T-cell (primary cell): ENCODE measurements around the gene RBFOX1. TPM values are rescaled to one million over a fixed set of nuclear protein-coding genes. Genes with fewer than 3 reads are reported as not detected.

Experiments used
- ATAC-seq, 4 experiments: fragments of 200-7000 bp in 3 of 4; fragments of 150-1000 bp in 1 of 4; cut with Tn5 transposase; replicated peaks in 1 of 4; 1 replicate in 3 of 4; 2 replicates in 1 of 4; pipeline ENCODE4 v1.10.0; 2021; ENCODE audit warnings: moderate library complexity in 3 of 4, mild to moderate bottlenecking in 2 of 4, moderate number of reproducible peaks in 1 of 4
- CTCF ChIA-PET, 2 donors: fragments of 300-600 bp; sonication (Branson Sonifier 250); formaldehyde crosslinking; loops; one replicate each; lab custom pipeline; 2022; ENCODE audit warnings: antibody characterized with exemption in 2 of 2; lab: Charles Lee
- POLR2A ChIA-PET, 2 donors: fragments of 300-600 bp; sonication (Branson Sonifier 250); formaldehyde crosslinking; loops; one replicate each; lab custom pipeline; 2022; ENCODE audit warnings: antibody characterized with exemption in 2 of 2; lab: Charles Lee
- DNase-seq, 35 experiments: peaks; one replicate each; pipeline versions ENCODE4 v3.0.0 to v3.0.0-alpha.2; 2013 to 2023
- H3K27ac ChIP-seq: one replicate; pipeline ENCODE4 v1.5.1; 2013; ENCODE audit warnings: low read length
- H3K27me3 ChIP-seq, 2 experiments: replicated peaks in 1 of 2; 1 replicate in 1 of 2; 2 replicates in 1 of 2; pipeline versions ENCODE4 v1.6.1 to v1.7.0; 2013; ENCODE audit warnings: low read length in 1 of 2, mixed read lengths in 1 of 2; ENCODE audit not compliant: control insufficient read depth in 2 of 2, insufficient read depth in 2 of 2; ENCODE audit errors: extremely low read depth in 1 of 2
- H3K36me3 ChIP-seq, 2 donors: 1 replicate in 1 of 2; 2 replicates in 1 of 2; pipeline versions ENCODE4 v1.6.1 to v1.7.0; 2013; ENCODE audit warnings: low read length in 1 of 2; ENCODE audit not compliant: control insufficient read depth in 2 of 2, insufficient read depth in 1 of 2; ENCODE audit errors: extremely low read depth in 1 of 2
- H3K4me1 ChIP-seq, 2 experiments: 1 replicate in 1 of 2; 2 replicates in 1 of 2; pipeline versions ENCODE4 v1.6.1 to v1.7.0; 2013; ENCODE audit warnings: low read length in 2 of 2, mixed read lengths in 1 of 2; ENCODE audit not compliant: insufficient read depth in 2 of 2, control insufficient read depth in 1 of 2; ENCODE audit errors: extremely low read depth in 1 of 2
- H3K4me3 ChIP-seq, 2 donors: 1 replicate in 1 of 2; 2 replicates in 1 of 2; pipeline versions ENCODE4 v1.5.1 to v1.7.0; 2013; ENCODE audit warnings: mild to moderate bottlenecking in 2 of 2, low read length in 1 of 2, moderate library complexity in 1 of 2; ENCODE audit not compliant: control insufficient read depth in 1 of 2; ENCODE audit errors: extremely low read depth in 1 of 2
- H3K9me3 ChIP-seq: 2 replicates; pipeline ENCODE4 v1.7.0; 2013
- H3K27ac Mint-ChIP-seq, 2 donors: one replicate each; pipeline ENCODE4 v1.8.0; 2020 to 2021; ENCODE audit warnings: mild to moderate bottlenecking in 2 of 2, mixed read lengths in 2 of 2
- H3K27me3 Mint-ChIP-seq, 2 donors: one replicate each; pipeline ENCODE4 v1.8.0; 2021 to 2022; ENCODE audit warnings: mixed read lengths in 2 of 2
- H3K36me3 Mint-ChIP-seq: one replicate; pipeline ENCODE4 v1.8.0; 2021; ENCODE audit warnings: mixed read lengths
- H3K4me1 Mint-ChIP-seq, 3 donors: one replicate each; pipeline ENCODE4 v1.8.0; 2020 to 2022; ENCODE audit warnings: mixed read lengths in 3 of 3, mild to moderate bottlenecking in 1 of 3
- H3K4me3 Mint-ChIP-seq, 3 donors: one replicate each; pipeline ENCODE4 v1.8.0; 2020 to 2022; ENCODE audit warnings: mild to moderate bottlenecking in 3 of 3, mixed read lengths in 3 of 3, moderate library complexity in 3 of 3
- H3K9me3 Mint-ChIP-seq, 3 donors: one replicate each; pipeline ENCODE4 v1.8.0; 2020 to 2022; ENCODE audit warnings: mixed read lengths in 3 of 3
- WGBS: methylation state at CpG from one replicate; pipeline ENCODE4 v1.1.5; 2013; ENCODE audit warnings: missing lambda C conversion rate; ENCODE audit not compliant: insufficient coverage; 5-methylcytosine and 5-hydroxymethylcytosine counted together
- total RNA-seq, 35 experiments: library from RNA in 6 of 35; stranded (reverse) in 6 of 35; fragments of 120-200 nt in 1 of 35; gene quantifications; one replicate each; pipeline versions ENCODE4 v1.2.1 to v1.2.4 and lab custom pipeline; 2013 to 2026

The RBFOX1 gene
- total RNA-seq, 5 donors from 2014 or later (not counting 1 experiment from before 2014, with no cell fraction given), result not detected

GRCh38 chr16:7344830-7345780 lies 12.5 kb downstream of the RBFOX1 start:
- CTCF ChIA-PET, result no interaction called here
- Histone ChIP-seq H3K4me1 (no peaks in the 10 kb centered on the region), H3K9me3 (no peaks in the 10 kb centered on the region), H3K27ac (no peak overlapping the region), H3K36me3 (no peaks in the 10 kb centered on the region), H3K4me3 (no peak overlapping the region), H3K27me3 (peaks cover 0 to 3% of the 10 kb centered on the region in 2 experiments)
- no peaks in the 10 kb centered on the region for H3K36me3 Mint-ChIP-seq
- H3K27me3 Mint-ChIP-seq, result no peaks in the 10 kb centered on the region
- ATAC-seq (no peak), DNase-seq (no peak)
- H3K4me3 Mint-ChIP-seq, result no peak overlapping the region
- H3K9me3 Mint-ChIP-seq, result peaks cover 22 to 29% (median 24%) of the 10 kb centered on the region in 3 donors
- POLR2A ChIA-PET, result interaction anchor here in 1 of 2 donors (0.6 kb wide), 1 partner anchor 72 kb away, joined by 8 read pairs; no protein-coding TSS in a partner anchor
- H3K27ac Mint-ChIP-seq, result no peak overlapping the region
- WGBS, result 78% methylated on average over 11 of the region's 23 CpGs
- no peaks in the 10 kb centered on the region for H3K4me1 Mint-ChIP-seq

GRCh38 chr16:7350806-7351205 lies 18.2 kb downstream of the RBFOX1 start:
- Mint-ChIP-seq H3K4me1 (no peaks in the 10 kb centered on the region), H3K9me3 (peaks cover 10 to 32% (median 22%) of the 10 kb centered on the region in 3 donors), H3K4me3 (no peak overlapping the region), H3K27ac (no peak overlapping the region), H3K27me3 (no peaks in the 10 kb centered on the region), H3K36me3 (no peaks in the 10 kb centered on the region)
- no peaks in the 10 kb centered on the region for H3K36me3 ChIP-seq
- CTCF ChIA-PET, result no interaction called here
- no peak overlapping the region for H3K27ac ChIP-seq
- no peaks in the 10 kb centered on the region for H3K9me3 ChIP-seq
- 88% methylated on average over 2 of the region's 2 CpGs for WGBS
- ATAC-seq (no peak), DNase-seq (no peak)
- no peaks in the 10 kb centered on the region for H3K4me1 ChIP-seq
- no peak overlapping the region for H3K4me3 ChIP-seq
- POLR2A ChIA-PET, result no interaction called here
- H3K27me3 ChIP-seq, result no peaks in the 10 kb centered on the region

- no peak for DNase-seq
- CTCF ChIA-PET, result no interaction called here
- H3K4me1 Mint-ChIP-seq, result no peaks in the 10 kb centered on the region
- WGBS, result 78% methylated on average over 7 of the region's 11 CpGs
- Histone ChIP-seq H3K36me3 (no peaks in the 10 kb centered on the region), H3K9me3 (no peaks in the 10 kb centered on the region), H3K27ac (no peak overlapping the region), H3K4me3 (no peak overlapping the region), H3K27me3 (no peaks in the 10 kb centered on the region), H3K4me1 (no peaks in the 10 kb centered on the region)
- H3K27ac Mint-ChIP-seq, result no peak overlapping the region
- POLR2A ChIA-PET, result no interaction called here
- no peaks in the 10 kb centered on the region for H3K36me3 Mint-ChIP-seq
- peaks cover 15 to 28% (median 18%) of the 10 kb centered on the region in 3 donors for H3K9me3 Mint-ChIP-seq
- H3K27me3 Mint-ChIP-seq, result no peaks in the 10 kb centered on the region
- H3K4me3 Mint-ChIP-seq, result no peak overlapping the region
- no peak for ATAC-seq
These were observed 19.2 kb downstream of the RBFOX1 start for GRCh38 chr16:7351610-7352510.

- no peaks in the 10 kb centered on the region for H3K9me3 ChIP-seq
- H3K4me3 Mint-ChIP-seq, result no peak overlapping the region
- H3K9me3 Mint-ChIP-seq, result peaks cover 13 to 20% (median 16%) of the 10 kb centered on the region in 3 donors
- ChIA-PET CTCF (no interaction called here), POLR2A (no interaction called here)
- no peaks in the 10 kb centered on the region for H3K4me1 ChIP-seq
- no peak overlapping the region for H3K27ac Mint-ChIP-seq
- H3K4me3 ChIP-seq, result no peak overlapping the region
- WGBS, result 59% methylated on average over 3 of the region's 5 CpGs
- H3K36me3 ChIP-seq, result no peaks in the 10 kb centered on the region
- ATAC-seq, result no peak
- H3K27me3 Mint-ChIP-seq, result no peaks in the 10 kb centered on the region
- no peaks in the 10 kb centered on the region for H3K27me3 ChIP-seq
- H3K36me3 Mint-ChIP-seq, result no peaks in the 10 kb centered on the region
- H3K4me1 Mint-ChIP-seq, result no peaks in the 10 kb centered on the region
- DNase-seq, result no peak
- H3K27ac ChIP-seq, result no peak overlapping the region
These were observed 23.1 kb downstream of the RBFOX1 start for GRCh38 chr16:7355758-7356157.

GRCh38 chr16:7361416-7362129 lies 28.9 kb downstream of the RBFOX1 start:
- no peaks in the 10 kb centered on the region for H3K36me3 Mint-ChIP-seq
- H3K4me1 ChIP-seq, result no peaks in the 10 kb centered on the region
- H3K27ac ChIP-seq, result no peak overlapping the region
- ATAC-seq (no peak), DNase-seq (no peak)
- H3K9me3 ChIP-seq, result no peaks in the 10 kb centered on the region
- 87% methylated on average over 6 of the region's 10 CpGs for WGBS
- no peaks in the 10 kb centered on the region for H3K27me3 Mint-ChIP-seq
- H3K4me3 Mint-ChIP-seq, result no peak overlapping the region
- H3K4me3 ChIP-seq, result no peak overlapping the region
- no peak overlapping the region for H3K27ac Mint-ChIP-seq
- no peaks in the 10 kb centered on the region for H3K4me1 Mint-ChIP-seq
- ChIA-PET CTCF (no interaction called here), POLR2A (no interaction called here)
- no peaks in the 10 kb centered on the region for H3K36me3 ChIP-seq
- no peaks in the 10 kb centered on the region for H3K27me3 ChIP-seq
- H3K9me3 Mint-ChIP-seq, result peaks cover 6 to 12% (median 12%) of the 10 kb centered on the region in 3 donors

GRCh38 chr16:7362231-7362630 lies 29.6 kb downstream of the RBFOX1 start:
- CTCF ChIA-PET, result no interaction called here
- H3K27me3 ChIP-seq, result no peaks in the 10 kb centered on the region
- H3K4me3 ChIP-seq, result no peak overlapping the region
- DNase-seq, result no peak
- no peaks in the 10 kb centered on the region for H3K9me3 ChIP-seq
- POLR2A ChIA-PET, result no interaction called here
- 92% methylated on average over 6 of the region's 6 CpGs for WGBS
- Mint-ChIP-seq H3K4me1 (no peaks in the 10 kb centered on the region), H3K27me3 (no peaks in the 10 kb centered on the region), H3K9me3 (peaks cover 3 to 12% (median 8%) of the 10 kb centered on the region in 3 donors), H3K4me3 (no peak overlapping the region), H3K27ac (no peak overlapping the region), H3K36me3 (no peaks in the 10 kb centered on the region)
- no peak for ATAC-seq
- H3K27ac ChIP-seq, result no peak overlapping the region
- no peaks in the 10 kb centered on the region for H3K4me1 ChIP-seq
- H3K36me3 ChIP-seq, result no peaks in the 10 kb centered on the region
